ENCODE measurements around the gene NCS1.

NCS1 gene

DNA sequence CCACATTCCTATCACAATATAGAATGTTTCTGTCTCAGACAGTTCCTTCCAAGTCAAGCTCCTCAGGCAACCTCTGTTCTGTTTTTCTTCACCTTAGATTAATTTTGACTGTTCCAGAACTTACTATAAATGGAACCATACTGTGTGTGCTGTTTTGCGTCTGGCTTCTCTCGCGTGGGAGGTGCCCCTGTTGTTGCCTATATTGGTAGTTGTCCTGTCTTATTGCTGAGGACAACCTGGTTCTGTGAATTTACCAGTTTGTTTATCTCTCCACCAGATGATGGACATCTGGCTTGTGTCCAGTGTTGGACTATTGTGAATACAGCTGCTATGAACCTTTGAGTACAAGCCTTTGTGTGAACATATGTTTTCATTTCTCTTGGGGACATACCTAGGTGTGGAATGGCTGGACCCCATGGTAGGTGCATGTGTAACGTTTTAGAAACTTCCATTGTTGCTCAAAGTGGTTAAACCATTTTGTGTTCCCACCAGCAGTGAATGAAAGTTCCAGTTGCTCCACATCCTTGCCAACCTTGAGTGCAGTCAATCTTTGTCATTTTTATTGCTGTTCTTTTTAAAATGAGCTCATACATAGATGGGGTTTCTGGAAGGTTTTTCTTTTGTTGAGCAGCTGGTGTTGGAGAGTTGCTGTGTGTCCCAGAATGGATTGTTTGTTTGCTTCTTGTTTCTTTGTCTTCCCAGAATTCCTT, 111.5 kb downstream of the NCS1 start:
- H3K27ac ChIP-seq: no peak overlapping the region

DNA sequence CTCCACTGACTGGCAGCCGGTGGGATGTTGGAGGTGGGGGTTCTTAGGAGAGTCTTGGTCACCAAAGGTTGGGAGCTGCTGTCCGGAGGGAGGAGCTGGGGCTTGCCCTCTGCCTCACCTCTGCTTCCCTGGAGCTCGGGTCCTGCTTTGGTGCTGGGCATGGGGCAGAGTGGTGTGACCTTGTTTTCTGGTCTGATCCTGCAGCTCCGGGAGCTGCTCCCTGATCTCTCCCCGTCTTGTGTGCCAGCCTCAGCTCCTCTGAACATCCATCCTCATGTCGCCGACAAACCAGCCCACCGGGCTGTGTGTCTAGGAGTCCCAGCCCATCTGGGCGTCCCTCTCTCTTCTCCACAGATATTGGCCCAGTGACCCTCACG, 112.0 kb downstream of the NCS1 start:
- H3K27ac ChIP-seq: no peak overlapping the region
- no peak for TF ChIP-seq ZFX (IDR thresholded peaks at IDR 0.05)
- TF ChIP-seq, protein P1, sequence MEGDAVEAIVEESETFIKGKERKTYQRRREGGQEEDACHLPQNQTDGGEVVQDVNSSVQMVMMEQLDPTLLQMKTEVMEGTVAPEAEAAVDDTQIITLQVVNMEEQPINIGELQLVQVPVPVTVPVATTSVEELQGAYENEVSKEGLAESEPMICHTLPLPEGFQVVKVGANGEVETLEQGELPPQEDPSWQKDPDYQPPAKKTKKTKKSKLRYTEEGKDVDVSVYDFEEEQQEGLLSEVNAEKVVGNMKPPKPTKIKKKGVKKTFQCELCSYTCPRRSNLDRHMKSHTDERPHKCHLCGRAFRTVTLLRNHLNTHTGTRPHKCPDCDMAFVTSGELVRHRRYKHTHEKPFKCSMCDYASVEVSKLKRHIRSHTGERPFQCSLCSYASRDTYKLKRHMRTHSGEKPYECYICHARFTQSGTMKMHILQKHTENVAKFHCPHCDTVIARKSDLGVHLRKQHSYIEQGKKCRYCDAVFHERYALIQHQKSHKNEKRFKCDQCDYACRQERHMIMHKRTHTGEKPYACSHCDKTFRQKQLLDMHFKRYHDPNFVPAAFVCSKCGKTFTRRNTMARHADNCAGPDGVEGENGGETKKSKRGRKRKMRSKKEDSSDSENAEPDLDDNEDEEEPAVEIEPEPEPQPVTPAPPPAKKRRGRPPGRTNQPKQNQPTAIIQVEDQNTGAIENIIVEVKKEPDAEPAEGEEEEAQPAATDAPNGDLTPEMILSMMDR (conservative IDR thresholded peaks at IDR 0.05): no peak

More for the DNA sequence above, 111.5 kb downstream of the NCS1 start:
- TF ChIP-seq, protein P1 (conservative IDR thresholded peaks at IDR 0.05): no peak
- no peak for TF ChIP-seq ZFX (IDR thresholded peaks at IDR 0.05)

GRCh38 chr9:130284690-130285089, 112.5 kb downstream of the NCS1 start:
- no peak overlapping the region for H3K27ac ChIP-seq
- no peak for TF ChIP-seq ZFX (IDR thresholded peaks at IDR 0.05)
- TF ChIP-seq, protein P1 (conservative IDR thresholded peaks at IDR 0.05): no peak

- TF ChIP-seq, protein P1 (conservative IDR thresholded peaks at IDR 0.05): no peak
- no peak for TF ChIP-seq ZFX (IDR thresholded peaks at IDR 0.05)
- H3K27ac ChIP-seq: no peak overlapping the region
Measured at GRCh38 chr9:130285271-130285670, 113.1 kb downstream of the NCS1 start.

- H3K27ac ChIP-seq: no peak overlapping the region
- TF ChIP-seq ZFX (IDR thresholded peaks at IDR 0.05): no peak
- TF ChIP-seq, protein P1 (conservative IDR thresholded peaks at IDR 0.05): no peak
Measured at GRCh38 chr9:130286072-130286770, 114.0 kb downstream of the NCS1 start.

Data from C4-2B (cell line).